ENCODE results near the gene TUBB6.

The TUBB6 gene

GRCh38 chr18:12326711-12327460, 18.8 kb downstream of the TUBB6 start:
- Histone ChIP-seq H3K9me2 (ENCODE audit: low read depth, low read length) (no peaks in the 10 kb centered on the region), H3K36me3 (ENCODE audit: insufficient read depth, low read length) (peaks cover 61% of the 10 kb centered on the region), H3K4me1 (ENCODE audit: insufficient read depth, low read length, severe bottlenecking) (no peaks in the 10 kb centered on the region), H3K9ac (ENCODE audit: low read length) (no peak overlapping the region), H4K20me1 (ENCODE audit: insufficient read depth, low read length) (no peaks in the 10 kb centered on the region), H3F3A (ENCODE audit: insufficient read depth, low read length) (0 out of 2 replicates have a peak, but pooled peaks cover 3% of the 10 kb centered on the region), H3K27ac (ENCODE audit: low read depth, low read length, poor library complexity, severe bottlenecking) (no peak overlapping the region), H3K27me3 (ENCODE audit: insufficient read depth, low read length) (no peaks in the 10 kb centered on the region), H3K4me3 (ENCODE audit: low read depth, low read length, poor library complexity, severe bottlenecking) (no peak overlapping the region), H3K79me2 (ENCODE audit: insufficient read depth, low read length) (no peaks in the 10 kb centered on the region), H3K9me3 (ENCODE audit: low read length) (no peaks in the 10 kb centered on the region), H3K4me2 (ENCODE audit: low read length) (no peak overlapping the region), H2AFZ (ENCODE audit: low read length) (no peak overlapping the region)
- no peak for TF ChIP-seq CTCF (IDR thresholded peaks at IDR 0.05; ENCODE audit: low read length)
- TF ChIP-seq EZH2 (IDR thresholded peaks at IDR 0.05; ENCODE audit: borderline replicate concordance, low read length), result no peak

- Histone ChIP-seq H3K4me3 (ENCODE audit: low read depth, low read length, poor library complexity, severe bottlenecking) (no peak overlapping the region), H3K79me2 (ENCODE audit: insufficient read depth, low read length) (no peaks in the 10 kb centered on the region), H3K27ac (ENCODE audit: low read depth, low read length, poor library complexity, severe bottlenecking) (no peak overlapping the region), H3F3A (ENCODE audit: insufficient read depth, low read length) (0 out of 2 replicates have a peak, but pooled peaks cover 3% of the 10 kb centered on the region), H4K20me1 (ENCODE audit: insufficient read depth, low read length) (no peaks in the 10 kb centered on the region), H3K9me3 (ENCODE audit: low read length) (no peaks in the 10 kb centered on the region), H3K4me2 (ENCODE audit: low read length) (no peak overlapping the region), H2AFZ (ENCODE audit: low read length) (no peak overlapping the region), H3K27me3 (ENCODE audit: insufficient read depth, low read length) (no peaks in the 10 kb centered on the region), H3K36me3 (ENCODE audit: insufficient read depth, low read length) (peaks cover 61% of the 10 kb centered on the region), H3K4me1 (ENCODE audit: insufficient read depth, low read length, severe bottlenecking) (no peaks in the 10 kb centered on the region), H3K9me2 (ENCODE audit: low read depth, low read length) (no peaks in the 10 kb centered on the region), H3K9ac (ENCODE audit: low read length) (no peak overlapping the region)
- TF ChIP-seq EZH2 (IDR thresholded peaks at IDR 0.05; ENCODE audit: borderline replicate concordance, low read length), result no peak
- peak; percentile 99 for TF ChIP-seq CTCF (IDR thresholded peaks at IDR 0.05; ENCODE audit: low read length)
Observed at GRCh38 chr18:12327510-12328178, 19.6 kb downstream of the TUBB6 start.

GRCh38 chr18:12328179-12328823, 20.3 kb downstream of the TUBB6 start:
- no peaks in the 10 kb centered on the region for H3K9me2 ChIP-seq (ENCODE audit: low read depth, low read length)
- H2AFZ ChIP-seq (ENCODE audit: low read length), result no peak overlapping the region
- H3K27me3 ChIP-seq (ENCODE audit: insufficient read depth, low read length), result no peaks in the 10 kb centered on the region
- no peak overlapping the region for H3K4me2 ChIP-seq (ENCODE audit: low read length)
- H3F3A ChIP-seq (ENCODE audit: insufficient read depth, low read length), result 0 out of 2 replicates have a peak, but pooled peaks cover 3% of the 10 kb centered on the region
- H3K4me3 ChIP-seq (ENCODE audit: low read depth, low read length, poor library complexity, severe bottlenecking), result no peak overlapping the region
- H3K4me1 ChIP-seq (ENCODE audit: insufficient read depth, low read length, severe bottlenecking), result no peaks in the 10 kb centered on the region
- H3K36me3 ChIP-seq (ENCODE audit: insufficient read depth, low read length), result peaks cover 61% of the 10 kb centered on the region
- H4K20me1 ChIP-seq (ENCODE audit: insufficient read depth, low read length), result no peaks in the 10 kb centered on the region
- H3K9ac ChIP-seq (ENCODE audit: low read length), result no peak overlapping the region
- no peaks in the 10 kb centered on the region for H3K9me3 ChIP-seq (ENCODE audit: low read length)
- TF ChIP-seq CTCF (IDR thresholded peaks at IDR 0.05; ENCODE audit: low read length) (no peak), EZH2 (IDR thresholded peaks at IDR 0.05; ENCODE audit: borderline replicate concordance, low read length) (no peak)
- H3K79me2 ChIP-seq (ENCODE audit: insufficient read depth, low read length), result no peaks in the 10 kb centered on the region
- no peak overlapping the region for H3K27ac ChIP-seq (ENCODE audit: low read depth, low read length, poor library complexity, severe bottlenecking)
